GM10847 (cell line): ENCODE results near the gene MAFF.

Source experiments
- POLR2A ChIP-seq: IDR thresholded peaks from 2 replicates; pipeline ENCODE4 v1.6.1; 2011; ENCODE audit not compliant: insufficient read length; ENCODE audit errors: extremely low read depth

MAFF gene

GRCh38 chr22:38174626-38175025, 27.2 kb upstream of the MAFF start:
- TF ChIP-seq POLR2A, result no peak

DNA sequence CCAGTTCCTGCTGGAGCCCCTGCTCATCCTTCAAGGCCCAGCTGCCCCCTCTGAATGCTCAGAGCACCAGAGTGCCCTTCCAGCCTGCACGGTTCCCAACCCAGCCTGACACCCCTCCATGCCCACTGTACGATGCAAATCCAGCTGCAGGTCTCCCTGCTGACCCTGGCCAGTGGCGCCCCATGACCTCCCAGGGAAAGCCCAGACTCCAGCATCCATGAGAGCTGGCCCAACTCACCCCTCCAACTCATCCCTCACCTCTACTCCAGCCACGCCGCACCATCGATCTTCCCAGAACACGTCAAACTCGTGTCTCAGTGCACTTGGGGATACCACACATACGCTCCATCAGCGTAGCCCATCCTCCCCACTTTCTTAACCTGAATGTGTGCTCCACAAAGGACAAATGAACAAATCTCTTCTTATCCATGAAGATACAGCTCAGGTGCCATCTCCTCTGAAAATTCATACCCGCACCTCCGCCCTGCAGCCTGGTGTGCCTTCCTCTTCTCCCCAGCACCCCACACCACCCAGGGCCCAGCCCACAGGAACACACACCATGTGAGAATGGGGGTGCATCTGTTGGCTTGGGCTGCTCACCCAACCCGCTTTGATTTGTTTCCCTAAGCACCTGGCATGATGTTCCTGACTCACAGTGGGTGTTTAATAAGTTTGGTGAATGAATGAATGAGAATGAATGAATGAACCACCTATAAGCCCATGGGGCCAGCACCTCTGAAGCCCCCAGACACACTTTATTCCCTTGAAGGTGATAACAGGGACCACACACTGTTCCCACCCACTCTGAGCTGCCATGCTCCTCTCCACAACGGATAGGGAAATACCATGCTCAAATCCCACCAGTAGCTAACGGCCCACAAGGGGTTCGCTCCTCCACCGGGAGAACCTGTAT, 26.3 kb upstream of the MAFF start:
- TF ChIP-seq POLR2A, result no peak

GRCh38 chr22:38176170-38176741, 25.5 kb upstream of the MAFF start:
- no peak for TF ChIP-seq POLR2A

DNA sequence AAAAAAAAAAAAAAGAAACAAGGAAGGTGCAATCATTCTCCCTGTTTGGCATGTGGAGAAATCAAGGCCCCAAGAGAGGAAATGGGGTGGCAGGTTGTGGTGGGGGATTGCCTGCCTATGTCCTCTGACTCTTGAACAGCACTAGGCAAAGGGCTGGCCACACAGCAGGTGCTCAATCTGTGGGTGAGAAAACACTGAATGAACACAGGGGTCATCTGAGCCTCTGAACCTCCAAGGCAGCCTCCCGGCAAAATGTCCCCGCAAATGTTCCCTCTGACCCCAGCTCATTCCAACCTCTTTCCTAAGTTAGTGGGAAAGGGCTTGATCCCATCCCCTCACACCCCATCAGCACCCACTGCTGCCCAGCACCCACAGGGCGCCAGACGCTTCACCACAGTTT, 24.8 kb upstream of the MAFF start:
- no peak for TF ChIP-seq POLR2A

DNA sequence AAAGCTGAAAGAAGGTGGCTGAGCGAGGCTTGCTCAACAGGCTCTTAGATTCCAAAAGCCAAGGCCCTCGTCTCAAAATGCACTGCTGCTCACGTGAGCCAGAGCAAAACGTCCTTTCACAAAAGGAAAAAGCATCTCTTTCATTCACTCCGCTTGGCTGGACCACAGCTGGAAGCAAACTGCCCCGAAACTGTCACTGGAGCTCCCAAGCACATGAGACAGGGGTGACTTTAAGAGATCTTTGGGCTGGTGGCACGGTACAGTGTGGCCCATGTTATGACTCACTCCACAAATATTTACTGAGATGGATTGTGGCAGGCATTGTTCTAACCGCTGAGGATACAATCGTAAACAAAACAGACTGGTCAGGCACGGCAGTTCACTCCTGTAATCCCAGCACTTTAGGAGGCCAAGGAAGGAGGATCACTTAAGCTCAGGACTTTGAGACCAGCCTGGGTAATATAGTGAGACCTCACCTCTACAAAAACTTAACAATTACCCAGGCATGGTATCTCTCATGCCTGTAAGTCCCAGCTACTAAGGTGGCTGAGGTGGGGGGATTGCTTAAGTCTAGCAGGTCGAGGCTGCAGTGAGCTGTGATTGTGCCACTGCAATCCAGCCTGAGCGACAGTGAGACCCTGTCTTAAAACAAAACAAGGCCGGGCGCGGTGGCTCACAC, 23.7 kb upstream of the MAFF start:
- no peak for TF ChIP-seq POLR2A

DNA sequence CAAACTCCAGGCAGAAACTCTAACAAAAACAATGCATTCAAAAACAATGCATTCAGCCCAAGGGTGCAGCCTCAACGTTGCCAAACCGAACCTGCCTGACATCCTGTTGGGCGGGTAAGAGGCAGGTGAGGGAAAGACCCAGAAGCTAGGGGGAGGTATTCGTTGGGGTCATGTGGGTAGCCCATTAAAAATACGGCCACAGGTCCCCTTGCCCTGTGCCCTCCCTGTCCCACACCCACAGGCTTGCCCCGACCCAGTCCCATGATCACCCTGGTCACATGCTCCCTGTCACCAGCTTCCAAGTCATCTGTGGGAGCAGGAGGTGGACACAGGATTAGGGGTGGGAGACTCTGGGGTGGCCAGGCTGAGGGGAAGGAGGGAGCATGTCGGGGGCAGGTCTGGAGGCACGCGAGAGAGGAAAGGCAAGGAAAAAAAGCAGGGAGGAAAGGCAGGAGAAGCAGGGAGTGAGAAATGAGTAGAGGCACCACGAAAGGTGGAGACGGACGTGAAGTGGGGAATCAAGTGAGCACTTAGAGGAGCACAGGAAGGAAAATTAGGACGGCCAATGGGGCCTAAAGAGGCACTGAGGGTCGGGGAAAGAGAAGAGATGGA, 20.8 kb upstream of the MAFF start:
- TF ChIP-seq POLR2A, result peak; percentile 29

DNA sequence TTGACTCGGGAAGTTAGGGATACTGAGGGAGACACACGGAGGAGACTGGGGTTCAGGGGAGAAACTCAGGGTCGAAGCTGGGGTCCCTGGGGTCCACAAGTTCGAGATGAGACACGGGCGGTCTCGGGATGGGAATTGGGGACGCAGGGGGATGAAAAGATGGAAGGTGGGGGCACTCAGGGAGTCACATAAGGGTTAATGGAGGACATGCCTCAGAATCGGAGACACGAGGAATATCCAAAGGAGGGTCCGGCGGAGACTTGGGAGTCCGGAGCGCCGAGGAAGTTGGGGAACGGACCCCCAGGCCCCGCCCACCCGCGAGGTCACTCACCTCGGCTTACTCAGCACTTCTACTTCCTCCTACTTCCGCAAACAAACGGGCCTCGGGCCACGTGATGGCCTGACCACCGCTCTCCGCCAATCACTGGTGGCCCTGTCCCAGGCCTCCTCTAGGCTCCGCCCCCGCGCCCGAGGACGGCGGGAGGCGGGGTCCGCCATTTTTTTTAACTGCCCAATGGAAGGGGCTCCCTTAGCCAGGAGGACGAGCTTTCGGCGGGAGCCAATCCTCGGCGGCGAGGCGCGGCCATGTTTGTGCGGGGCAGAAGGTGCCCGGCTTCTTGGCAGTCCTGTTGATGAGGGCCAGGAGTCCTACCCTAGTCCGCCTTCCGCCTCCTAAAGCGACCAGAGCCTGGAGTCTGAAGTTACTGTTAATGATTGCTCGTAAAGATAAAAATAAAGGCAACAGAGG, 20.2 kb upstream of the MAFF start, which contains the start of gene PLA2G6:
Gene PLA2G6, minus strand, starts transcription at position 378 of the 748 bp plus-strand sequence. CDS start 12,404 bp downstream, outside the sequence.
- peak; percentile 32 for TF ChIP-seq POLR2A

- no peak for TF ChIP-seq POLR2A
These were observed 17.0 kb upstream of the MAFF start for GRCh38 chr22:38184788-38185187.

- TF ChIP-seq POLR2A, result no peak
These were observed 15.4 kb upstream of the MAFF start for GRCh38 chr22:38186429-38186828.

- no peak for TF ChIP-seq POLR2A
These were observed 14.2 kb upstream of the MAFF start for GRCh38 chr22:38187413-38188212.

DNA sequence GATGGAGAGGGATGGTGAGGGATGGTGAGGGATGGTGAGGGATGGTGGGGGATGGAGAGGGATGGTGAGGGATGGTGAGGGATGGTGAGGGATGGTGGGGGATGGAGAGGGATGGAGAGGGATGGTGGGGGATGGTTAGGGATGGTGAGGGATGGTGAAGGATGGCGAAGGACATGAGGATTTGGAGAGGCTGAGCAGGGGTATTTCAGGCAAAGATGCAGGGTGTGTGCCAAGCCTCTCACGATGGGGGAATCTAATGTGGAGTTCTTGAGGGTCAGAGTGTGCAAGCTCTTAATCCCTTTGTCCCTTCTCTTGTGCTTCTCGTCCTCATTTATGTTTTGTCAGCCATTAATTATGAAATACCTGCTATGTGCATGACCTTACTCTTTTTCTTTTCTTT, 12.7 kb upstream of the MAFF start:
- no peak for TF ChIP-seq POLR2A

- no peak for TF ChIP-seq POLR2A
These were observed 11.2 kb upstream of the MAFF start for GRCh38 chr22:38190581-38190980.

DNA sequence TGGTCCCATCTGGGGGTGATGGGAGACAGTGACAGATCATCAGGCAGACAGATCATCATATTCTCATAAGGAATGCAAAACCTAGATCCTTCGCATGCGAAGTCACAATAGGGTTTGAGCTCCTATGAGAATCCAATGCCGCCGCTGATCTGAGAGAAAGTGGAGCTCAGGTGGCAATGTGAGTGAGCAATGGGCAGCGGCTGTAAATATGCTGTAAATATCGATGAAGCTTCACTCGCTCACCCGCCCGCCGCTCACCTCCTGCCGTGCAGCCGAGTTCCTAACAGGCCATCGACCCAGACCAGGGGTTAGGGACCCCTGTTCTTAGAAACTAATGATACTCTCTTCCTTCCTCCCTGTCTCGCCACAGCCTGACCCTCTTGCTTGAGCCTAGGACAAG, 10.7 kb upstream of the MAFF start:
- no peak for TF ChIP-seq POLR2A
